Lower leg skin (tissue), 3 donors: ENCODE data around the gene HBEGF.

ENCODE experiments used
- CTCF ChIP-seq, 3 donors: fragments of 450-650 bp; IDR thresholded peaks; one replicate each; pipeline ENCODE4 v1.5.1; 2016; ENCODE audit warnings: antibody characterized with exemption in 3 of 3, mild to moderate bottlenecking in 3 of 3, moderate library complexity in 2 of 3
- POLR2A ChIP-seq, 2 donors: fragments of 450-650 bp; IDR thresholded peaks; one replicate each; pipeline ENCODE4 v1.6.1; 2016 to 2017; ENCODE audit warnings: antibody characterized with exemption in 2 of 2, mild to moderate bottlenecking in 1 of 2, moderate library complexity in 1 of 2

DNA sequence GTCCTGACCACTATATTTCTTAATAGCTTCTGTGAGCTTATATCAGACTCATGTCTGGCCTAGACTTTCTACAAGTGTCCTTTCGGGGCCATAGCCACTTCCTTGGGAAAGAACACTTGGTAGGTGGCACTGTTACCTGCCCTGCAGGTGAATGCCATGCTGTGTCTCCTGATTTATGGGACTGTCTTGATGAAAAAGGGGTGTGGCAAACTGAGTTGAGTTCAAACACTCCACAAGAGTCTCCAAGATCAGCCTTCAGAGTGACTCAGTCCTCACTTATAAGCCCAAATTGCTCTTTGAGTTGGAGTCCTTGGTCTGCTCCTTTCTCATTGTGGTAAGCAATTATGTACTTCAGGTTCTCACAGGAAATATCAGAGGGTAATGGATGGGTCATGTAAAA lies 45.3 kb upstream of the HBEGF start:
- TF ChIP-seq POLR2A (IDR thresholded peaks at IDR 0.05), result no peak
- TF ChIP-seq CTCF (IDR thresholded peaks at IDR 0.05), result no peak
